IPS-NIHi7 (cell line): Measurements from ENCODE around the gene TOP3B.

Experiments
- DNase-seq: peaks from one replicate; pipeline ENCODE4 v3.0.0; 2012; ENCODE audit warnings: mixed read lengths; ENCODE audit errors: extremely low spot score

The TOP3B gene

GRCh38 chr22:22013559-22014284, 31.1 kb upstream of the TOP3B start:
- DNase-seq = no peak

- DNase-seq = no peak
Measured at GRCh38 chr22:22011964-22012363, 29.4 kb upstream of the TOP3B start.

- DNase-seq = no peak
Measured at GRCh38 chr22:22010358-22010757, 27.8 kb upstream of the TOP3B start.

- DNase-seq = no peak
Measured at GRCh38 chr22:22009661-22010060, 27.1 kb upstream of the TOP3B start.

- no peak for DNase-seq
Measured at GRCh38 chr22:22006596-22006990, 24.0 kb upstream of the TOP3B start.

- no peak for DNase-seq
Measured at GRCh38 chr22:22005945-22006595, 23.5 kb upstream of the TOP3B start.

- no peak for DNase-seq
Measured at GRCh38 chr22:22003233-22003632, 20.6 kb upstream of the TOP3B start.

- DNase-seq = no peak
Measured at GRCh38 chr22:22002526-22003055, 20.0 kb upstream of the TOP3B start.

GRCh38 chr22:22001664-22002525, 19.3 kb upstream of the TOP3B start:
- DNase-seq = no peak

GRCh38 chr22:21998595-21999247, 16.1 kb upstream of the TOP3B start:
- no peak for DNase-seq

GRCh38 chr22:21996175-21996720, 13.7 kb upstream of the TOP3B start:
- no peak for DNase-seq

GRCh38 chr22:21995660-21996059, 13.1 kb upstream of the TOP3B start:
- DNase-seq = no peak

- no peak for DNase-seq
Measured at GRCh38 chr22:21994881-21995444, 12.4 kb upstream of the TOP3B start.

GRCh38 chr22:21992593-21993237, 10.1 kb upstream of the TOP3B start:
- no peak for DNase-seq

- DNase-seq = no peak
Measured at GRCh38 chr22:21991774-21992173, 9.2 kb upstream of the TOP3B start.

GRCh38 chr22:21991304-21991596, 8.7 kb upstream of the TOP3B start:
- DNase-seq = no peak

- DNase-seq = peak; percentile 38
Measured at GRCh38 chr22:21990445-21991303, 8.1 kb upstream of the TOP3B start.

- no peak for DNase-seq
Measured at GRCh38 chr22:21989049-21989448, 6.5 kb upstream of the TOP3B start.

- DNase-seq = no peak
Measured at GRCh38 chr22:21985214-21985613, 2.6 kb upstream of the TOP3B start.

- DNase-seq = peak; percentile 75
Measured at GRCh38 chr22:21984793-21985192, 2.2 kb upstream of the TOP3B start.
